Stimulated activated CD4-positive, alpha-beta T cell treated with anti-CD3 and anti-CD28 coated beads, TNF-alpha, amount 100 ng/mL, for 4 hours (primary cell): ENCODE measurements around the gene NAA40.

Experiments
- DNase-seq, 3 experiments: peaks; one replicate each; pipeline ENCODE4 v3.0.0-alpha.2; 2020; ENCODE audit warnings: low read depth in 3 of 3

NAA40 gene

GRCh38 chr11:63986932-63987513 lies 48.2 kb downstream of the NAA40 start:
- no peak for DNase-seq

GRCh38 chr11:63991558-63991957 lies 52.8 kb downstream of the NAA40 start:
- no peak for DNase-seq

GRCh38 chr11:63993100-63993499 lies 54.3 kb downstream of the NAA40 start:
- DNase-seq = no peak

DNA sequence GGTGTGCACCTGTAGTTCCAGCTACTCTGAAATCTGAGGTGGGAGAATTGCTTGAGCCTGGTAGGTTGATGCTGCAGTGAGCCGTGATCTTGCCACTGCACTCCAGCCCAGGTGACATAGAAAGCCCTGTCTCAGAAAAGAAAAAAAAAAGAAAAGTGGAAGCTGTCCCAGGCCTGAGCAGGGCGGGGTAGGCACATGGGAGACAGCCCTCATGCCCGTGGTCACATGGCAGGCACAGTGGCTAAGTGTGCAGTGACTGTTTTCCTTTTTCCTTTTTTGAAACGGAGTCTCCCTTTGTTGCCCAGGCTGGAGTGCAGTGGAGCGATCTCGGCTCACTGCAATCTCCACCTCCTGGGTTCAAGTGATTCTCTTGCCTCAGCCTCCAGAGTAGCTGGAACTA lies 55.2 kb downstream of the NAA40 start:
- DNase-seq = no peak

DNA sequence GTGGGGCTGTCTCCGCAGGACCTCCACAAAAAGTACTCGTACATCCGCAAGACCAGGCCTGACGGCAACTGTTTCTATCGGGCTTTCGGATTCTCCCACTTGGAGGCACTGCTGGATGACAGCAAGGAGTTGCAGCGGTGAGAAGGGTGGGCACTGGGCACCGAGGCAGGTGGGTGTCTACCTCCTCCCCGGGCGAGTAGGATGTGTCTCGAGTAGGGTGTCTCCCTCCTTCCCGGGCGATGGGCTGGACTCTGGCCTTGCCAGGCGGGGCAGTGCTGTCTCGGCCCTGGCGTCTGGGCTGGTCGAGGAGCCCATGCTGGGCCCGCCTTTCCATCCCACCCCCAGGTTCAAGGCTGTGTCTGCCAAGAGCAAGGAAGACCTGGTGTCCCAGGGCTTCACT lies 57.7 kb downstream of the NAA40 start:
- no peak for DNase-seq

- DNase-seq = no peak
Observed at GRCh38 chr11:63997104-63997700, 58.4 kb downstream of the NAA40 start.

DNA sequence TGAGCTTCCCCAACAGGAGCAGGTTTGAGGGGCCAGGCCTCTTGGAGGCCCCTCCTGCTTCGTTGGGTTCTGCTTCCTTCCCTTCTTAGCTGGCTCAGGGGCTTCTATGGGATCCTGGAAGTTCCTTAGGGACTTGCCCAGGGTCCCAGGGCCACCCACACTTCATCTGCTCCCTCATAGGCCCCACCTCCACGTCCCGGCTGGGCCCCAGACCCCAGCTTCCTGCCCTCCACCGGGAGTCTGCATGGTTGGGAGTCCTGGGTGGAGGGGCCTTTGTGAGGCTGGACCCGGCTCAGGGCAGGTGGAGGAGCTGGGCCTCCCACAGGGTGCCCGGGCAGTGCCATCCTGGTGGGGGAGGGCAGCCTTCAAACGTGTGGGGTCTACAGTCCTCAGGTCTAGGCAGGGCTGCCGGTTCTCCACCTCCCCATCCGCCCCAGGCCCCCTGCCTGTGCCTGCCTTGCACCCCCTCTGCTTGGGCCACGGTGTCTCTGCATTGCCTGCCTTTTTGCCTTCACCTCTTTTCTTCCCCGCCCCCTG lies 59.1 kb downstream of the NAA40 start:
- no peak for DNase-seq

DNA sequence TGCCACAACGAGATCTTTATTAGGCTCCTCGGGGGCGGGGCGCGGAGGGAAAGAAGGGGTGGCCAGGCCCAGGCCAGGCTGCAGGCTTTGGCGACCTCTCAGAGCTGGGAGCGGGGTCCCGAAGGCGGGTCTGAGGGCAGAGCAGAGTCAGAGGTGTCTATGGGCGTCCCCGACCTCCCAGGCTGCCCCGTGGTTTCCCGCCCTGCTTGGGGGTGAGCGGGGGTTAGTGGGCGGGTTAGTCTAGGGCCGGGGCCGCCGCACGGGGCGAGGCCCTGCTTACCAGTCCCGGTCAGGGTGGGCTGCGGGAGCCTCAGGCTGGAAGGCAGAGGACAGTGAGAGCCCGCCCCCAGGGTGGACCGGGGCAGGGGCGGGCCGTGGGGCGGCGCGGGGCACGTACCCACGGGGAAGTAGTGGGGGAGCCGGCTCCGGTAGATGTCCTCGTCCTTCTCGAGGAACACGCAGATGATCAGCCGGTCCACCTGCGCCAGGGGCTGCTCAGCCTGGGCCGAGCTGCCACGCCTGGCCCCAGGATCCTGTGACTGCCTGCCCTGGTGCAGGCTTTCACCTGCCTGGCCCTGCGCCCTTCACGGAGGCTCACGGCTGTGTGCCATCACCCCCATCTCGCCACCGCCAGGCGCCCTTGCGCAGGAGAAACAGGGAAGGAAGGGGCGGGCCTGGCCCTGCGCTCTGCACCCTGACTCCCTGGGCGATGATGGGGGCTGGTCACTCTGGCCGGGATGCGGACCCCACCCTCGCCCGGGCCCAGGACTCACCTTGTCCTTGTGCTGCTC lies 60.0 kb downstream of the NAA40 start:
- DNase-seq = no peak

- peak; percentile 50 to 58 (median 57) for DNase-seq
Observed at GRCh38 chr11:63999349-64000025, 60.7 kb downstream of the NAA40 start.

- peak; percentile 51 to 53 (median 52) for DNase-seq
Observed at GRCh38 chr11:64000026-64000739, 61.4 kb downstream of the NAA40 start.

GRCh38 chr11:64000740-64001483 lies 62.1 kb downstream of the NAA40 start:
- no peak for DNase-seq

DNA sequence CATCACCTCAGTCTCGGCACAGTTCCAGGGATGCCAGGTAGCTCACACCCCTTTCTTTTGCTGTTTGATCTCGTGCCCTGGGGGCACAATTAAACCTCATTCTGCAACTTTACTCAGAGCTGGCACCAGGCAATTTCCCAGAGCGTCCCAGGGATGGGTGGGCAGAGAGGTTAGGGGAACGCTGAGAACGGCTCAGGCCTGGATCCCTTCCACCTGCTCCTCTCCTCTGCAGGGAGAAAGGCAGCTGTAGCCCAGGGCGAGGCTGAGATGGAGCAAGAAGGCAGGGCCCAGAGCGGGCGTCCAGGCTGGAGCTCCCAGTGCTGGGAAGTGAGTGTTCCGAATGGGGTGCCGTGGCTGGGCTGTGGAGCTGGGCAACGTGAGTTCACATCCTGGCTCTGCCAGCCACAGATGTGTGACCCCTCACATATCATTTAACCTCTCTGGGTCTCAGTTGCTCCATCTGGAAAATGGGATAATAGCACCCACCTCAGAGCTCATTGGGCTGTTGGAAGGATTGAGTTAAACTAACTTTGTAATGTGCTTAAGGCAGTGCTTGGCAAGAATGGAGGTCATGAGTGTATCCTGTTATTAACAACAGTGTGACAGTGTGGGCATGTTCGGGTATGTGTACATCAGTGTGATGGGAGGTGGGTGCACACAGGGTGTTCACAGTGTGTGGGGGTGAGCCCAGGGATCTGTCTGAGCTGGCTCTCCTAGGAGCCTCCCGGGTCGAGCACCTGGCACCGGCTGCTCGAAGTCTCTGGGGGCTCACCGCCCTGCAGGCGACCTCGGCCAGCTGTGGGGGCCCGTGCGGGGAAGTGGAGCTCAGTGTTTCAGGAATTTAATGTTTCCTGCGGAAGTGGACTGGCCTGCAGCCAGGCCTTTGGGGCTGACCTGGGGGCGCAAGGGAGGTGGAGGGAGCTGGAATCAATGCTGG lies 63.0 kb downstream of the NAA40 start:
- DNase-seq = no peak

DNA sequence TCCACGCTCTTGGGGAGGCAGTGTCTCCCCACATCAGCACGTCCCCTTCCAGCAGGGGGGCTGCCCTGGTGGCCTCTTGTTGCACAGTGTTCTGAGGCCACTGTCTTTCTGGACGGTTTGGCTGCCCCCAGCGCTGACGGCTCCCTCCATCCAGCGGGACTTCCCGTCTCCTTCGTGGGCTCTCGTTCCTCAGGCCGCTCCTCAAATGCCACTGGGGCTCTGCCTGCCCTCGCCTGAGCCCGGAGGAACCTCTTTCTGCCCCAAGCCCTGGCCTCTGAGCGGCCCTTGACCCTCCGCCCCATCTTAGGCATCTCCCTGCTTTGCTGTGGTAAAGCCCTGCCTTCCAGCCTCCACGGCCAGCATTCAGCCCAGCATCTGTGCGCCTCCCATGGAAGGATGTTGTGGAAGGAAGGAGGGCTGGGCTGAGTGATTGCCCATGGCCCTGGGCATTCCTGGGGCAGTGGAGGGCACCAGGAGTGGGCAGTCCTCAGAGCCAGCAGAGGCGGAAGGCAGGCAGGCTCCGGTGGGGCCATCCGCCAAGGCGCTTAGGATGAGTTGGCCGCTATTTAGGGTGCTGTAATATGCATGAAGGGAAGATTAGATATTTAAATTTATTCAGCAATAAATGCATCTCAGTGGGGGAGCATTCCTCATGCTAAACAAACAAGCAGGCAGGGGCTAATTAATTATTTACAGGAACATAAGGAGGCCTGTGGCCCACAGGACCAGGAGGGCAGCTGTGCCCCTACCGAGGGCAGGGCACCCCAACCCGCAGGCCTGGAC lies 65.2 kb downstream of the NAA40 start:
- DNase-seq = no peak

- DNase-seq = no peak
Observed at GRCh38 chr11:64004590-64004984, 65.8 kb downstream of the NAA40 start.

- no peak for DNase-seq
Observed at GRCh38 chr11:64005691-64006090, 66.9 kb downstream of the NAA40 start.

- DNase-seq = no peak
Observed at GRCh38 chr11:64006398-64006797, 67.6 kb downstream of the NAA40 start.
